ENCODE measurements around the gene LAMA3. TPM values are rescaled to one million over a fixed set of nuclear protein-coding genes. Genes with fewer than 3 reads are reported as not detected.

The LAMA3 gene
- polyA plus RNA-seq, 6 donors from 2014 or later: 0.07 to 0.45 TPM; not detected in 4

DNA sequence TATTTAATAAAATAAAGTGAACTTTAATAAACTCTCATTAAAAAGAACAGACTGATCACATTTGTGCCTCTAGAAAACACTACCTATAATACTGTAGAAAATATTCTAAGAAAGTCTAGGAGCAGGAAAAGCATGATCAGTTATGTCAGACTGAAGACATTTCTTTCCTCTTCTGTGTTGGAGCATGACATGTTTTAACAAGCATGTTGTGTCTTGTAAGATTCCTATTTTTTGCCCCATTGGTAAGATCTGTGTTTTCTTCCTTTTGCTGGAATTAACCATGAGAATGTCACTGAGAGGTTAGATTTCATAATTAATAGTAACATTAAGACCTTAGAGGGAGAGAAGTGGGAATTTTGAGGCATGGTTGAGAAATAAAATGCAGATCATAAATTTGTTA is 27.7 kb downstream of the LAMA3 start:
- DNase-seq (no peak), ATAC-seq (ENCODE audit: low read depth in 2 of 2) (no peak)
- H3K4me3 Mint-ChIP-seq: no peak overlapping the region
- H3K27me3 Mint-ChIP-seq: peaks cover 0 to 7% (median 4%) of the 10 kb centered on the region in 3 donors
- peaks cover 0 to 1% (median 0%) of the 10 kb centered on the region in 7 donors for H3K9me3 Mint-ChIP-seq
- H3K27ac Mint-ChIP-seq: no peak overlapping the region
- H3K36me3 Mint-ChIP-seq: no peaks in the 10 kb centered on the region
- peaks cover 0 to 6% (median 0%) of the 10 kb centered on the region in 3 donors for H3K4me1 Mint-ChIP-seq

DNA sequence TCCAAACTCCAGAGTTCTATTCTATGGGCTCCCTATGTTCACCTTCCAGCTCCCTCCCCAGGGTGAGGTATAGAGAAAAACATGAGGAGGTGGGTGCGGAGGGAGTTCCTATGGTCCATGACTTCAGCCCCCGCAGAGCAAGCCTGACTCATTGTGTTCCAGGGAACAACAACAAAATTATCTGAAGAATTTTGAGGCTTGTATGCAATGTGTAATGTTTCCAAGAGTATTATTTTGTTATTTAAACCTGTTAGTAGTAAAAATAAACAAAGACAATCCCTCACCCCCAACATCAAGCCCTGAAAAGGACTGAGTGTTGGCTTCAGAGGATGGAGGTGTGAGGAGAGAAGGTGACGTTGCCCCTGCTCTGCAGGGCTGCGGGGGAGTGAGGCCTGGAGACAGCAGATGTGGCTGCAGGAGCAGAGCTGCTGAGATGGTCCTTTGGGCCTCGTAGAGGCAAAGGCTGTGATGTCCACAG is 29.0 kb downstream of the LAMA3 start:
- peaks cover 0 to 1% (median 0%) of the 10 kb centered on the region in 7 donors for H3K9me3 Mint-ChIP-seq
- H3K36me3 Mint-ChIP-seq: no peaks in the 10 kb centered on the region
- no peak for ATAC-seq (ENCODE audit: low read depth in 2 of 2)
- no peak for DNase-seq
- no peak overlapping the region for H3K27ac Mint-ChIP-seq
- H3K27me3 Mint-ChIP-seq: peaks cover 0 to 7% (median 4%) of the 10 kb centered on the region in 3 donors
- no peak overlapping the region for H3K4me3 Mint-ChIP-seq
- H3K4me1 Mint-ChIP-seq: peaks cover 0 to 6% (median 0%) of the 10 kb centered on the region in 3 donors

DNA sequence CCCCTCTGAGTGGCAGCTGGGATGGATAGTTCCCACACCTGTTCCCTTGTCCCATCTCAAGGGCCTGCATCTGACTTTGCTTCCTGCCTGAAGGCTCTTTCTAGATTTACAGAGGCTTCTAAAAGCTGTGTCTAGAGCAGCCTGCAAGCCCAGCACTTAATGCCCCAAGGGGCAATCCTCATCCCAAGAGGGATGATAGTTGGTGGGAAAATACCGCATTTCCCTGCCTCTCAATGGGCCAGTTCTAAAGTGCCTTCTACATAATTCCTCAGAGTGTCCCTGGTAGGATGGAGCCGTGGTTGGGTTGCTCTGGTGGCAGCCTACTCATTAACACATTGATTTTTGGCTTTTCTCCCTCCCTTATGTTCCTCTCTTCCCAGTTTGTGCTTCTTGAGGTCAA is 29.5 kb downstream of the LAMA3 start:
- H3K27ac Mint-ChIP-seq: peak overlapping the region in 1 of 6 donors; percentile 27
- ATAC-seq (ENCODE audit: low read depth in 2 of 2) (no peak), DNase-seq (no peak)
- peaks cover 0 to 6% (median 0%) of the 10 kb centered on the region in 3 donors for H3K4me1 Mint-ChIP-seq
- H3K4me3 Mint-ChIP-seq: no peak overlapping the region
- H3K36me3 Mint-ChIP-seq: no peaks in the 10 kb centered on the region
- H3K9me3 Mint-ChIP-seq: peaks cover 0 to 1% (median 0%) of the 10 kb centered on the region in 7 donors
- peaks cover 0 to 7% (median 4%) of the 10 kb centered on the region in 3 donors for H3K27me3 Mint-ChIP-seq

DNA sequence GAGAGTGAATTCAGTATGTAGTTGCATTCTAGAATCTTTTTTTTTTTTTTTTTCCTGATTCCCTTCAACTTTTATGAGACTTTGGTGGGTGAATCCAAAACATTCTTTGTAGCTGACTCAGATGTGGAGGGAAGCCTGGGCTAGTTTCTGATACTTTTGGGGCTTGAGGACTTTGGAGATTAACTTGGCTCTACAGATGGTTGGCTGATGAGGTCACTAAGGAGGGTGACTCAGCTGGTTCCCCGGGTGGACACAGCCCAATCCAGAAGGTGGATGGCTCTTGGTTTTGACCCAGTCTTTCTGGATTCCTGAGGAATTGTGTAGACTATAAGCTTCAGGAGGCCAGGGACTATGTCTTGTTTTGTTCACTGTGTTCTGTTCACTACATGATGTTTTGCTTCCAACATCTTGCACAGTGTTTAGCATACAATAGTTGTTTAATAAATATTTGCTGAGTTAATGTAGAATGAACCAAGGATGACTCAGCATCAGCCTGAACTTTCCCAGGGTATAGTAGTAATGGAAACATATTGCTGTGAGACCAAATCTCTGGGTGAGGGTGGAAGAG is 30.5 kb downstream of the LAMA3 start:
- peaks cover 2 to 7% (median 3%) of the 10 kb centered on the region in 3 donors for H3K27me3 Mint-ChIP-seq
- no peak overlapping the region for H3K27ac Mint-ChIP-seq
- peaks cover 0 to under 1% (median 0%) of the 10 kb centered on the region in 7 donors for H3K9me3 Mint-ChIP-seq
- no peak for DNase-seq
- H3K36me3 Mint-ChIP-seq: no peaks in the 10 kb centered on the region
- H3K4me1 Mint-ChIP-seq: peaks cover 0 to 6% (median 0%) of the 10 kb centered on the region in 3 donors
- no peak for ATAC-seq (ENCODE audit: low read depth in 2 of 2)
- no peak overlapping the region for H3K4me3 Mint-ChIP-seq

DNA sequence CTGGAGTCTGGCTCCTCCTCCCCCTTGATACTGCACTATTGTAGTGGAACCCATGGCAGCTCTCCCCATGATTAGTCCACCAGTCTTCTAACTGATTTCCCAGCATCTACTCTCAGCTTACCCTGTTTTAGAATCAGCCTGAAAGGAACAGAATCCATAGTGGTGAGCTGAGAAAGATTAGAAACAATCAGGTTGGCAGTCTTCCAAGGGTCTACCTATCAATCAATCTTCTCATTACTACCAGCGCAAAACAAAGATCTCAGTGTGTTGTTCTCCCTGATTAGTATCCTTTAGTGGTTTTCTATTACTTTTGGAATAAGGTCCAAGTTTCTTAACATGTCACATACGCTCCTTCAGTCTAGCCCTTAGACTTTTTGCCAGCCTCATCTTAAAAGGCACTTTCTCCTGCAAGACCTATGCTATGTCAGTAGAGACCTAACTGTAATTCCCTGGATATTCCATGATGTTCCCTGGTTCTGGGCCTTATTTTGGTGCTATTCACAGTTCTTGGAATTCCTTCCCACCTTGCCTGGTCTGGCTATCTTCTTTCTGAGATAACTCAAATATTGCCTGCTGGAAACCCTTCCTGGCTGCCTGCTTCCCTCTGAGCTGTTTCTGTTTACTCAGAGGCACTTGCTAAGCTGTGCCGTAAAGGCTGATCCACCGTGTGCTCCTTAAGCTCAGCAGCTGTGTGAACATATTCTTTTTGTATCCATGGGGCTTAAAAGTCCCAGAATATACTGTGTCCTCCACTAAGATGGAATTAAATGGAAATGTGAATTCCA is 32.6 kb downstream of the LAMA3 start:
- ATAC-seq (ENCODE audit: low read depth in 2 of 2) (no peak), DNase-seq (no peak)
- H3K9me3 Mint-ChIP-seq: no peaks in the 10 kb centered on the region
- no peak overlapping the region for H3K4me3 Mint-ChIP-seq
- H3K27ac Mint-ChIP-seq: no peak overlapping the region
- no peaks in the 10 kb centered on the region for H3K36me3 Mint-ChIP-seq
- H3K27me3 Mint-ChIP-seq: peaks cover 0 to 7% (median 4%) of the 10 kb centered on the region in 3 donors
- H3K4me1 Mint-ChIP-seq: peaks cover 0 to 5% (median 0%) of the 10 kb centered on the region in 3 donors

DNA sequence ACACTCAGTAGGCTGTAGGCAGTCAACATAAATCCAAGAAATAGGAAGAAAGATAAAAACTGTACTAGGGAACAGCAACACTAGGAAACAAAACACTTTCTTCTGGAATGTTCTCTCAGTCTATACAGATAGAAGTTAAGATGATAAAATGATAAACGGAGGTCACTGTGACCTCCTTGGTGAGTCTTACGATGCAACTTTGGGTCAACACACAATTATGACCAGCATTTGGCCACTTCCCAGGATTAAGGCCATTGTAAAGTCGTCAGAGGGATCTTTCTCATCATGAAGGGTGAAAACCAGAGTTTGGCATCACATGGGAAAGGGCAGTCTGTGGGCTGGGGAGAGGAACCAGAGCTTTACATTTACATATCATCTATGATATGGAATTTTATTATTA is 33.4 kb downstream of the LAMA3 start:
- ATAC-seq (ENCODE audit: low read depth in 2 of 2) (no peak), DNase-seq (no peak)
- Mint-ChIP-seq H3K9me3 (no peaks in the 10 kb centered on the region), H3K4me1 (peaks cover 0 to 5% (median 0%) of the 10 kb centered on the region in 3 donors), H3K27ac (no peak overlapping the region), H3K36me3 (no peaks in the 10 kb centered on the region), H3K27me3 (peaks cover 0 to 7% (median 4%) of the 10 kb centered on the region in 3 donors), H3K4me3 (no peak overlapping the region)

DNA sequence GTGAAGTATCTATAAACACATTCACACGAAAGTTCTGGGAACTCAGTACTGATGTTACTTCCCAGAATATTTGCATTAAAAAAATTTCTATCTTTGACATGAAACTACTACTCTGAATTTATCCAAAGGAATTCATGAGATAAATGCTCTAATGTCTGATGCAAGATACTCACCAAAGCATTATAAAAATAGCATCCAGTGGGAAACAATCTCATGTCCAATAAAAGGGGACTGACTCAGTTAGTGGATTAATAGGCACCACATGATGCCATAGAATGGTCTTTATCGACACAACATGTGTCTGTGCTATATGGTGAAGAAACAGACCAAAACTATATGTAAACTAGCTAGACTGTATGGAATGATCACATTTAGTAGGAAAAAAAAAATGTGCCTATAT is 33.9 kb downstream of the LAMA3 start:
- no peak overlapping the region for H3K4me3 Mint-ChIP-seq
- ATAC-seq (ENCODE audit: low read depth in 2 of 2) (no peak), DNase-seq (no peak)
- H3K9me3 Mint-ChIP-seq: no peaks in the 10 kb centered on the region
- H3K4me1 Mint-ChIP-seq: peaks cover 0 to 5% (median 0%) of the 10 kb centered on the region in 3 donors
- H3K27ac Mint-ChIP-seq: no peak overlapping the region
- H3K36me3 Mint-ChIP-seq: no peaks in the 10 kb centered on the region
- peaks cover 0 to 7% (median 4%) of the 10 kb centered on the region in 3 donors for H3K27me3 Mint-ChIP-seq

DNA sequence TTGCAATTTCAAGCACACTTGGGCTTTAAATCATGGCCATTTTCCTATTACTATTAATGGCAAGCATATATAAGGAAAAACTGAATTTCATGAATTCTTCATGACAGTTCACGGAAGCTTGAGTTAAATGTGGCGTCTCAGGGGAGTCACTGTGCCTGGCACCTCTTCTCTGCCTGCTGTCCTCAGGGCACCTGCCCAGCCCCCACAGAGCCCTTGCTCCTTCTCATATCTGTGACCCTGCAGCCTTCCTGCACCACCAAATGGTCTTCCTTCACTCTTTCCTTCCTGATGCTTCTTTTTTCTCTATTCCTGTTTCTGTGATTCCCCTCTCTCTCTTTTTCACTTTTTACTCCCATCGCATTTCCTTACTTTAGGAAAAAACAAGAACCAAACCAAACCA is 35.4 kb downstream of the LAMA3 start:
- no peaks in the 10 kb centered on the region for H3K36me3 Mint-ChIP-seq
- H3K4me3 Mint-ChIP-seq: no peak overlapping the region
- H3K27me3 Mint-ChIP-seq: peaks cover under 1 to 7% (median 4%) of the 10 kb centered on the region in 3 donors
- ATAC-seq (ENCODE audit: low read depth in 2 of 2): no peak
- peaks cover 0 to 5% (median 0%) of the 10 kb centered on the region in 3 donors for H3K4me1 Mint-ChIP-seq
- H3K9me3 Mint-ChIP-seq: no peaks in the 10 kb centered on the region
- peak overlapping the region in 1 of 6 donors; percentile 45 for H3K27ac Mint-ChIP-seq
- no peak for DNase-seq

DNA sequence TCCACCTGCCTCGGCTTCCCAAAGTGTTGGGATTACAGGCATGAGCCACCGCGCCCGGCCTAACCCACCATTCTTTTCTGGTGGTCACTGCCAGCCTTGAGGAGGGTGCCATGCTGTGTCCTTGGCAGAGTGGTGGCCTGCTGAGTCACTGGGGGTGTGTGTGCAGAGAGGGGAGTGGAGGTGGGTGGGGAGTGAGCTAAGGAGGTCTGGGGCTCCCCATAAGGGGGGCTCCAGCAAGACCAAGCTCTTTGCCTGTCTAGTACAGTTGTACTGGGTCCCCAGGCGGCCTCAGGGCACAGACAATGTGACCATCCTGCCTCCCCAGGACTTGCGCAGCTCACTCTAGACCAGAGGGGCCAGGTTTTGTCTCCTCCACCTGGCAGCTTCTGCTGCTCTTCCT is 36.1 kb downstream of the LAMA3 start:
- Mint-ChIP-seq H3K4me3 (no peak overlapping the region), H3K27ac (no peak overlapping the region), H3K9me3 (peaks cover 0 to 2% (median 0%) of the 10 kb centered on the region in 7 donors), H3K4me1 (peaks cover 0 to 5% (median 0%) of the 10 kb centered on the region in 3 donors), H3K36me3 (no peaks in the 10 kb centered on the region), H3K27me3 (peaks cover 4 to 7% (median 4%) of the 10 kb centered on the region in 3 donors)
- ATAC-seq (ENCODE audit: low read depth in 2 of 2) (no peak), DNase-seq (no peak)

DNA sequence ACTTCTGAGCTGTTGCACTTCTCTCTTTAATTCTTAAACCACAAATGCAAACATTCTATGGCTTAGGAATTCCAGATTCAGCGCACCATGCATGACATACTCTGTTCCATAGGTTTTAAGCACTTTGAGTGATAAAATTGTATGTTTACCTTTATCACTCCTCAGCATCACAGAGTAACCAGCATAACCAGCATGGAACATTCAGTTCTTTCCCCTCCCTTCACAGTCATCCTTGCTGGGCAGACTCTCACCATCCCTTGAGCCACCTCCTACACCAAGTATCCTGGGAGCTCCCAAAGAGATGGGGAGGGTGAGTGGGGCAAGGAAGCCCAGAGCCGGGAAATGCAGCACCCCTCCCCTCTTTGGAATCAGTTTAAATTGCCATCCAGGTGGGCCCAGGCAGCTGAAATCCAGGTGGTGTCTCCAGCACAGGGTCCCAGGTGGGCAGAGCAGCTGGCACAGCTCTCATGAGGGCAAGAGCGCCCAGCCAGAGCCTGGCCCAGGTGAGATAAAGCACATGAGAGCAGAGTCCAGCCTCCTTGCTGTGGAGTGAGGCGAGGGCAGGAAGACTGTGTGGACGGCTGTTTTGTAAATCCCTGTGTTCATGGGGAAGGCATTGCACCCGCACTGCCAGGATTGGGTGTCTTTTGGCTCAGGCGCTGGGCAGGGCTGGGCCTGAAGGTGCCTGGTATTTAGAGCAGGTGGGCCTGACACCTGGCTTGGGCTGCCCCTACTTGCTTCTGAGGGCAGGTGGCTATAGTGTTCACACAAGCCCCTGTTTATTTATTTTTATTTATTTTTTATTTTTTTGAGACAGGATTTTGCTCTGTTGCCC is 36.8 kb downstream of the LAMA3 start:
- H3K27me3 Mint-ChIP-seq: peaks cover 4 to 7% (median 5%) of the 10 kb centered on the region in 3 donors
- H3K4me1 Mint-ChIP-seq: peaks cover 0 to 5% (median 0%) of the 10 kb centered on the region in 3 donors
- no peak for DNase-seq
- no peak for ATAC-seq (ENCODE audit: low read depth in 2 of 2)
- H3K27ac Mint-ChIP-seq: no peak overlapping the region
- no peaks in the 10 kb centered on the region for H3K36me3 Mint-ChIP-seq
- no peak overlapping the region for H3K4me3 Mint-ChIP-seq
- H3K9me3 Mint-ChIP-seq: peaks cover 0 to 2% (median 0%) of the 10 kb centered on the region in 7 donors

DNA sequence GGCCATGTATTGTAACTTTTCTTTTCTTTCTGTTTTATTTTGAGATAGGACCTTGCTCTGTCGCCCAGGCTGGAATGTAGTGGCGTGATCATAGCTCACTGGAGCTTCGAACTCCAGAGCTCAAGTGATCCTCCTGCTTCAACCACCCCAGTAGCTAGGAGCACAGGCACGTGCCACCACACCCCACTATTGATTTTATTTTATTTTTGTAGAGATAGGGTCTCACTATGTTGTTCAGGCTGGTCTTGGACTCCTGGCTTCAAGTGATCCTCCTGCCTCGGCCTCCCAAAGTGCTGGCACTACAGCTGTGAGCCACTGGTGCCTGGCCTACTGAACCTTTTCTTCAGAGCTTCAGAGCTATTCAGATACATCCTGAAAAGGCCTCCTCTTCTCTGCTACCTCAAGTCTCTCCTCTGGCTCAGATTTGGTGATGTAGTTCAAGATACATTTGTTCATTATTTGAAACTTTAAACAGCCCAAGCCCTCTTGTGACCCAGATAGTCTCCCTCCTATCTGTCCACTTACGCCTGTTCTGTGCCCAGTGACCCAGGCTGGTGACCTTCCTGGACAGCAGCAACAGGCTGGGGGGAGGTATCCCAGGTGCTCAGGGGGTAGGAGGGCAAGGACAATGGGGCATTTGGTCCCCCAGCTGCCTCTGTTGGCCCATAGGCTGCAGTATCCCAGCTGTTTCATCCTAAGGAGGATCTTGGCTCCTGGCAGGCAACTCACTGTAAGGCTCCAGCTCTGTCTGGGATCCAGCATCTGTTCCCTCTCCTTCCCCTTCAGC is 38.6 kb downstream of the LAMA3 start:
- Mint-ChIP-seq H3K27me3 (peaks cover 0 to 9% (median 4%) of the 10 kb centered on the region in 3 donors), H3K27ac (no peak overlapping the region), H3K4me1 (peaks cover 0 to 5% (median 0%) of the 10 kb centered on the region in 3 donors), H3K4me3 (no peak overlapping the region), H3K36me3 (no peaks in the 10 kb centered on the region), H3K9me3 (peaks cover 0 to 2% (median 0%) of the 10 kb centered on the region in 7 donors)
- no peak for ATAC-seq (ENCODE audit: low read depth in 2 of 2)
- no peak for DNase-seq

DNA sequence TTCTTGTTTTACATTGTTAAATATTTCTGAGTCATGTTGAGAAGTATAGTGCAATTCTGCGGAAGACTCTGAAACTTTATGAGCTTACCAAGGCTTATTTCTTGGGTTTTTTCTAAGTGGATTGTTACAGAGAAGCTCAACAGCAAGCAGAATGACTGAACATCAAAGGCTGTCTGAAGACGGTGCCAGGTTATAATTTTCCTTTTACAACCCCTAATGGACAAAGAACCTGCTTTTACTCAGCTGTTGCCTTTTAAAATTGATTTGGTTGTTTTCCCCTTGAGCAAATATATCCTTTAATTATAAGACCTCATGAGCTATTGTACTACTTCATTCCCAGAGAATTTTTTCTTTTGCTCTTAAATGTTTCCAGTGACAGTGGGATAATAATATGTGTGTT is 41.6 kb downstream of the LAMA3 start:
- peaks cover 4 to 9% (median 6%) of the 10 kb centered on the region in 3 donors for H3K27me3 Mint-ChIP-seq
- DNase-seq (no peak), ATAC-seq (ENCODE audit: low read depth in 2 of 2) (no peak)
- H3K4me3 Mint-ChIP-seq: no peak overlapping the region
- peaks cover 0 to 2% (median 0%) of the 10 kb centered on the region in 7 donors for H3K9me3 Mint-ChIP-seq
- H3K4me1 Mint-ChIP-seq: no peaks in the 10 kb centered on the region
- H3K36me3 Mint-ChIP-seq: no peaks in the 10 kb centered on the region
- H3K27ac Mint-ChIP-seq: no peak overlapping the region
